ENCODE data around the gene SH3RF3.

- TF ChIP-seq GATA3 (IDR thresholded peaks at IDR 0.05; ENCODE audit: low read depth, low read length) (no peak), GATA2 (IDR thresholded peaks at IDR 0.05; ENCODE audit: low read depth, low read length) (no peak)
Measured at GRCh38 chr2:109384308-109385271, 255.6 kb downstream of the SH3RF3 start.
